Activated naive CD4-positive, alpha-beta T cell treated with anti-CD3 and anti-CD28 coated beads, Interleukin-2, amount 10 ng/mL, durations not matched to agents 7 days and 5 days (primary cell): ENCODE data around the gene DBNL.
A peak's percentile ranks its signal among the peaks of the same experiment; 100 is the strongest.

Source experiments
- CTCF ChIA-PET: fragments of 350-600 bp; sonication (Branson Sonifier 250); formaldehyde crosslinking; loops from one replicate; lab custom pipeline; 2021; ENCODE audit warnings: antibody characterized with exemption; lab: Charles Lee
- DNase-seq: peaks from one replicate; pipeline ENCODE4 v3.0.0-alpha.2; 2020
- H3K27ac Mint-ChIP-seq: one replicate; pipeline ENCODE4 v1.8.0; 2021; ENCODE audit warnings: mild to moderate bottlenecking, moderate library complexity, mixed read lengths
- H3K27me3 Mint-ChIP-seq: one replicate; pipeline ENCODE4 v1.8.0; 2021; ENCODE audit warnings: mild to moderate bottlenecking, mixed read lengths
- H3K36me3 Mint-ChIP-seq: one replicate; pipeline ENCODE4 v1.8.0; 2021; ENCODE audit warnings: mixed read lengths
- H3K4me1 Mint-ChIP-seq: one replicate; pipeline ENCODE4 v1.8.0; 2021; ENCODE audit warnings: mixed read lengths
- H3K4me3 Mint-ChIP-seq: one replicate; pipeline ENCODE4 v1.8.0; 2021; ENCODE audit warnings: mild to moderate bottlenecking, moderate library complexity, mixed read lengths
- H3K9me3 Mint-ChIP-seq: one replicate; pipeline ENCODE4 v1.8.0; 2021; ENCODE audit warnings: mixed read lengths

DBNL gene

GRCh38 chr7:44050915-44051560 lies 6.5 kb downstream of the DBNL start:
- Mint-ChIP-seq H3K4me3 (no peak overlapping the region), H3K27ac (peak overlapping the region; percentile 85), H3K27me3 (no peaks in the 10 kb centered on the region), H3K9me3 (no peaks in the 10 kb centered on the region), H3K36me3 (peaks cover 68% of the 10 kb centered on the region), H3K4me1 (peaks cover 67% of the 10 kb centered on the region)
- no peak for DNase-seq
- CTCF ChIA-PET: no interaction called here

DNA sequence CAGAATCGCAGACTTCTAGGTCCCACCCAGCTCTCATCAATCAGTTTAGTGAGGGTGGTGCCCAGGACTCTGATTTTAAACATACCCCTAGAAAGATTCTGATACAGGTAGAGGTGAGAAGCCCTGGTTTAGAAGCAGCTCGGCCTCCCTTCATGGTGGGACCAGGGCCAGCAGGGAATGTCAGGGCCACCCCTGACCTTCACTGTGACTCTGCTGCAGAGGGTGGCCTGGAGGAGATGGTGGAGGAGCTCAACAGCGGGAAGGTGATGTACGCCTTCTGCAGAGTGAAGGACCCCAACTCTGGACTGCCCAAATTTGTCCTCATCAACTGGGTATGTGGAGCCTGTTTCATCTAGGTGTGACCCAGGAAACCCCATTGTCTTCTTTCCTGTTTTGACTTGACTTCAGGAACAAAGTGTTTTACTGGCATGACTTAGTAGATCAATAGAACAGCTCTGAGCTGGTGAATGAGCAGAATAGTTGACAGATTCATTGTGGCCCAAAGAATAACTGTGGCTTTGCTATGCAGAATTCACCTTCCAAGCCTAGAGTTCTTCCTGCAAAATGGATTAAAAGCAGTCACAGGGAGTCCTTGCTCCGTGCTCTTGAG lies 7.2 kb downstream of the DBNL start:
- H3K4me1 Mint-ChIP-seq: peaks cover 62% of the 10 kb centered on the region
- no peaks in the 10 kb centered on the region for H3K27me3 Mint-ChIP-seq
- no peak for DNase-seq
- peak overlapping the region; percentile 85 for H3K27ac Mint-ChIP-seq
- no peaks in the 10 kb centered on the region for H3K9me3 Mint-ChIP-seq
- H3K36me3 Mint-ChIP-seq: peaks cover 67% of the 10 kb centered on the region
- CTCF ChIA-PET: no interaction called here
- H3K4me3 Mint-ChIP-seq: no peak overlapping the region

GRCh38 chr7:44052771-44053365 lies 8.4 kb downstream of the DBNL start:
- H3K4me1 Mint-ChIP-seq: peaks cover 52% of the 10 kb centered on the region

GRCh38 chr7:44056681-44057080 lies 12.2 kb downstream of the DBNL start:
- H3K9me3 Mint-ChIP-seq: no peaks in the 10 kb centered on the region
- CTCF ChIA-PET: no interaction called here
- no peak overlapping the region for H3K4me3 Mint-ChIP-seq
- peaks cover 17% of the 10 kb centered on the region for H3K4me1 Mint-ChIP-seq
- no peak overlapping the region for H3K27ac Mint-ChIP-seq
- DNase-seq: no peak
- peaks cover 73% of the 10 kb centered on the region for H3K36me3 Mint-ChIP-seq
- H3K27me3 Mint-ChIP-seq: no peaks in the 10 kb centered on the region

More at GRCh38 chr7:44052771-44053365, 8.4 kb downstream of the DBNL start:
- no peak for DNase-seq
- CTCF ChIA-PET: interaction anchor here (0.7 kb wide), 1 partner anchor 33 kb away, joined by 3 read pairs; no protein-coding TSS in a partner anchor
- Mint-ChIP-seq H3K4me3 (no peak overlapping the region), H3K27me3 (no peaks in the 10 kb centered on the region), H3K36me3 (peaks cover 66% of the 10 kb centered on the region), H3K9me3 (no peaks in the 10 kb centered on the region), H3K27ac (peak overlapping the region; percentile 64)

GRCh38 chr7:44057181-44057848 lies 12.8 kb downstream of the DBNL start:
- H3K9me3 Mint-ChIP-seq: no peaks in the 10 kb centered on the region
- no peak overlapping the region for H3K4me3 Mint-ChIP-seq
- no peak overlapping the region for H3K27ac Mint-ChIP-seq
- no peaks in the 10 kb centered on the region for H3K27me3 Mint-ChIP-seq
- H3K4me1 Mint-ChIP-seq: peaks cover 11% of the 10 kb centered on the region
- peaks cover 70% of the 10 kb centered on the region for H3K36me3 Mint-ChIP-seq
- no peak for DNase-seq
- CTCF ChIA-PET: no interaction called here

DNA sequence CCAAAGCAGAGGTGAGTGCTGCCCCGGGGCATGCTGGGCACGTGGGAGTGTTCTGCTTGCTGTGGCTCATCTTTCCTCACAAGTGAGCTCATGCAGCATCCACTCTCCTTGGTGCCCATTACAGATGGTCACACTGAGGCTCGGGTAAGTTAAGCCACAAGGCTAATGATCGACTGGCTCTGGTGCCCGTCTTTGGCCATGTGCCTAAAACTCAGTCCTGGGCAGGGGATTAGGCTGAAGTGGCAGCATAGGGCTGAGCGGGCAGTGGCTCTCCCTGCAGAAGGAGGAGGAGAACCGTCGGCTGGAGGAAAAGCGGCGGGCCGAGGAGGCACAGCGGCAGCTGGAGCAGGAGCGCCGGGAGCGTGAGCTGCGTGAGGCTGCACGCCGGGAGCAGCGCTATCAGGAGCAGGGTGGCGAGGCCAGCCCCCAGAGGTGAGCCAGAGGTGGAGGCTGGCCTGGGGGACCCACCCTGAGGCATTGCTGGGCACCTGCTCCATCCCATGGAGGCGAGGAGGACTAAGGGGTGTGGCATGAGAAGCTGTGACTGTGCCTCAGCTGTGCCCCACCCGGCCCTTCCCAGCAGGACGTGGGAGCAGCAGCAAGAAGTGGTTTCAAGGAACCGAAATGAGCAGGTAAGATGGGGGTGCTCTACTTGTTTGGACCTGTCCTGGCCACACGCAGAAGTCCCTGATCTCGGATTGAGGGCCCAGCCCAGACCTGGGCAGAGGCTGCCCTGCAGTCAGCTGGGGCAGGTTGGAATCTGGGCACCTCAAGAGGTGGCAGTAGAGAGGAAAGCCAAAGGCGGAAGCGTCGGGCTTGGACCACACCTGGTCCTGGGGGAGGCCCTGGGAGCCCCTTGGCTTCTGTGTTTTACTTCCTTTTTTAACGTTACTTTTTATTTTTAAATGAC lies 13.6 kb downstream of the DBNL start:
- Mint-ChIP-seq H3K4me1 (peaks cover 7% of the 10 kb centered on the region), H3K27me3 (no peaks in the 10 kb centered on the region), H3K27ac (no peak overlapping the region), H3K36me3 (peaks cover 66% of the 10 kb centered on the region), H3K9me3 (no peaks in the 10 kb centered on the region), H3K4me3 (no peak overlapping the region)
- DNase-seq: no peak
- CTCF ChIA-PET: no interaction called here

DNA sequence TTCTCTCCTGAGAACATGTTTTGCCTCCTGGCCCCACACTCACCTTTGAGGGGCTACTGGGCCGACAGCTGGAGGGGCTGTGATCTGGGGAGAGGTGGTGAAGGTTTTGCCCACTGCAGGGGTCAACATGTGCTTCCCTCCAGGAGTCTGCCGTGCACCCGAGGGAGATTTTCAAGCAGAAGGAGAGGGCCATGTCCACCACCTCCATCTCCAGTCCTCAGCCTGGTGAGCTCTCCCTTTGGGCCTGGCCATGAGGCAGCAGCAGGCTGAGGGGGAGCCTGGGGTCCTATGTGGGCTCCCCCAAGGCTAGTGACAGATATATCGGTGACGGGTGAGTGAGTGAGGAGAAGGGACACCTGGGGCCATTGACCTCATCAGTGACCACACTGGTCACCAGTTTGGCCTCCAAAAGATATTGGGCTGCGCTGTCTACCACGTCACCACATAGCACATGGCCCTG lies 14.3 kb downstream of the DBNL start:
- peaks cover 7% of the 10 kb centered on the region for H3K4me1 Mint-ChIP-seq
- CTCF ChIA-PET: no interaction called here
- no peak for DNase-seq
- no peak overlapping the region for H3K27ac Mint-ChIP-seq
- H3K9me3 Mint-ChIP-seq: no peaks in the 10 kb centered on the region
- H3K36me3 Mint-ChIP-seq: peaks cover 66% of the 10 kb centered on the region
- no peaks in the 10 kb centered on the region for H3K27me3 Mint-ChIP-seq
- no peak overlapping the region for H3K4me3 Mint-ChIP-seq

DNA sequence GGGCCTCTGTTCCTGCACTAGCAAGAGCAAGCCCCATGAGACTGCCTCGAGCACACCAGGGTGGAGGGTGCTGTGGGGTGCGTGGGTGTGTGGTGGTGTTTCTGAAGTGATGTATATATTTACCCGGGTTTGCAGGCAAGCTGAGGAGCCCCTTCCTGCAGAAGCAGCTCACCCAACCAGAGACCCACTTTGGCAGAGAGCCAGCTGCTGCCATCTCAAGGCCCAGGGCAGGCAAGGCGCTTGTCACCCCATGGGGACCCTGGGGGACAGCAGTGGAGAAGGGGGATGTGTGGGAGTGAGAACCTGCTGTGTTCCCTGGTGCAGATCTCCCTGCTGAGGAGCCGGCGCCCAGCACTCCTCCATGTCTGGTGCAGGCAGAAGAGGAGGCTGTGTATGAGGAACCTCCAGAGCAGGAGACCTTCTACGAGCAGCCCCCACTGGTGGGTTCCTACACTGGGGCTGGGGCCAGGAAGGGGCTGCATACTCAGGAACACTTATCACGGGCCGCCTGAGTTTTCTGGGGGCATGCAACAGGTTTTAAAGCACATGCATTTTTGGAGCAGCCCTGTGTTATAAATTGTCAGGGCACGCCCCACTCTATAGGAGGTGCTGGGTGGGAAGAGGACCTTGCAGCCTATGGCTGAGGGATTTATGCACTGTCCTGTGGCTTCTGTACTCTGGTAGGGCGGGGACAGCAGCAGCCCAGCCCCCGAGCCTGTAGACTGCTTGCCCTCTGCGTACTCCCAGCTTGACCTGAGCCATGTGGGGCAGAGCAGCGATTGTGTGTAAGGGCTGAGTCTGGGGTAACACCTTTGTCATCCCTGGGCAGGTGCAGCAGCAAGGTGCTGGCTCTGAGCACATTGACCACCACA lies 15.0 kb downstream of the DBNL start:
- peaks cover 7% of the 10 kb centered on the region for H3K4me1 Mint-ChIP-seq
- H3K36me3 Mint-ChIP-seq: peaks cover 64% of the 10 kb centered on the region
- H3K9me3 Mint-ChIP-seq: no peaks in the 10 kb centered on the region
- H3K27ac Mint-ChIP-seq: no peak overlapping the region
- no peak for DNase-seq
- CTCF ChIA-PET: no interaction called here
- H3K27me3 Mint-ChIP-seq: peaks cover 3% of the 10 kb centered on the region
- no peak overlapping the region for H3K4me3 Mint-ChIP-seq

DNA sequence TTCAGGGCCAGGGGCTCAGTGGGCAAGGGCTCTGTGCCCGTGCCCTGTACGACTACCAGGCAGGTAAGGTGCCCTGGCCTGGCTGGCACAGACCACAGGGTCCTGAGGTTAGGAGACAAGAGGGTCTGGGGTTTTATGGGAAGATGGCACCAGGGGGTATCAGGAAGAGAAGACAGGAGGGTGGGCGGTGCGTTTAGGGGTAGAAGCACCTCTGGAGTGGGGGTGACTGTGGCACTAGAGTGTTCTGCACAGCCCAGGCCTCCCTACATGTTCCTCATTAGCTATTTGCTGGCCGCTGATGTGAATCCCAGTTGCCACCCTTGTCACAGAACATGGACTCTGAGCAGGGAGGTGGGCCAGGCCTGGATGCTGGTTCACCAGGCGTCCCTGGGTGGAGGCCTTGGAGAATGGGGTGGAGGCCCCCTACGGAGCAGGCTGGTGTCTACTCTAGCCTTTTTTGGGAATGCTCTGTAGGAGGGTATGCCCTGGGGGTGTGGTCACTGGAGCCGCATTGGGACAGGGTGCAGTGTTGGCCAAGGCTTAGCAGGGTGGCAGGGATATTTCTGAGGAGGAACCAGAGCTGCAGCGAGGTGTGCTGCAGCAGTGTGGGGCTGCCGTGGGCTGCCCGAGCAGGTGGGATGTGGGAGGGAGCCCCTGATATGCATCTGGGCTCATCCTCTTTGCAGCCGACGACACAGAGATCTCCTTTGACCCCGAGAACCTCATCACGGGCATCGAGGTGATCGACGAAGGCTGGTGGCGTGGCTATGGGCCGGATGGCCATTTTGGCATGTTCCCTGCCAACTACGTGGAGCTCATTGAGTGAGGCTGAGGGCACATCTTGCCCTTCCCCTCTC lies 15.8 kb downstream of the DBNL start:
- Mint-ChIP-seq H3K4me1 (peaks cover 10% of the 10 kb centered on the region), H3K27me3 (peaks cover 9% of the 10 kb centered on the region), H3K36me3 (peaks cover 59% of the 10 kb centered on the region), H3K4me3 (no peak overlapping the region), H3K27ac (no peak overlapping the region), H3K9me3 (no peaks in the 10 kb centered on the region)
- CTCF ChIA-PET: no interaction called here
- DNase-seq: no peak

GRCh38 chr7:44060948-44061644 lies 16.6 kb downstream of the DBNL start:
- peaks cover 4% of the 10 kb centered on the region for H3K4me1 Mint-ChIP-seq
- H3K27ac Mint-ChIP-seq: no peak overlapping the region
- peaks cover 17% of the 10 kb centered on the region for H3K27me3 Mint-ChIP-seq
- no peak for DNase-seq
- no peak overlapping the region for H3K4me3 Mint-ChIP-seq
- peaks cover 51% of the 10 kb centered on the region for H3K36me3 Mint-ChIP-seq
- CTCF ChIA-PET: no interaction called here
- H3K9me3 Mint-ChIP-seq: no peaks in the 10 kb centered on the region

DNA sequence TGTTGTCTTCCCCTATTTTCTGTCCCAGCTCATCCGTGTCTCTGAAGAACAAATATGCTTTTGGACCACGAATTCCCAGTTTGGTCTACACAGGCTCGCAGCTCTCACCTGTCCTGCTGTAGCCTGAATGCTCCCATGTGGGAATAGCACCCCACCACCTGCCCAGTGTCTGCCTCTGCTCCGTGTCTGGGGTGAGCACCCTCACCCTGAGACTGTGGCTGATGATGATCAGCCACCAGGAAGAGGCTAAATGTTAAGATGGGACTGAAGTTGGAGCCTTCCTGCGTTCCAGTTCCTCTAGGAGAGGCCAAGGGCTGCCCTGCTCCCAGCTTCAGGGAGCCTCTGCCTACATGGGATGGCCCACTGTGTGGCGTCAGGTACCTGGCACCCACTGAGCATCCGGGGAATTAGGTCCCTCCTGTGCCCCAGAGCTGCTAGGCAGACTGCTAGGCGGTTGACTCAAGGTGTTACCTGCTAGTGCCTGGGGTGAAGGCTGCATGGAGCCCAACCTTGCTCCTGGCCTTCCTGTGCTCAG lies 17.2 kb downstream of the DBNL start:
- Mint-ChIP-seq H3K4me3 (no peak overlapping the region), H3K9me3 (no peaks in the 10 kb centered on the region), H3K27ac (no peak overlapping the region), H3K27me3 (peaks cover 21% of the 10 kb centered on the region), H3K36me3 (peaks cover 46% of the 10 kb centered on the region), H3K4me1 (peaks cover 3% of the 10 kb centered on the region)
- CTCF ChIA-PET: no interaction called here
- DNase-seq: no peak
